ENCODE data around the gene UTP14C. TPM values are rescaled to one million over a fixed set of nuclear protein-coding genes. Genes with fewer than 3 reads are reported as not detected.

UTP14C gene
- total and polyA plus RNA-seq, 2 of the 13 experiments (the other 11 are each of a cell fraction or from before 2014, with no cell fraction given), result 8.8 to 12.2 TPM

DNA sequence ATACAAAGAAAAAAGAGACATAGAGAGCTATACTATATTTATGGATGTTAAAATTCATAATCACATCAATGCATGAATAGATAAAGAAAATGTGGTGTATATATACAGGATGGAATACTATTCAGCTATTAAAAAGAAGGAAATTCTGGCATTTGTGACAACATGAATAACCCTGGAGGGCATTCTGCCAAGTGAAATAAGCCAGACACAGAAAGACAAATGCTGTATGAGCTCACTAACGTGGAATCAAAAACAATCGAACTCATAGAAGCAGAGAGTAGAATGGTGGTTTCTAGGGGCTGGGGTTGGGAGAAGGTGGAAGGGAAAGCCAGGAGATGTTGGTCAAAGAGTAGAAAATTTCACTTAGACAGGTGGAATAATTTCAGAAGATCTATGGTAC lies 24.0 kb downstream of the UTP14C start (continued):
- TF ChIP-seq ZNF574 (CRISPR knock-in tag; IDR thresholded peaks at IDR 0.05), result no peak
- no peak for TF ChIP-seq ZBTB3 (CRISPR knock-in tag; IDR thresholded peaks at IDR 0.05; ENCODE audit: borderline replicate concordance, low read depth)
- TF ChIP-seq XBP1 (CRISPR knock-in tag; IDR thresholded peaks at IDR 0.05), result no peak
- no peak for TF ChIP-seq THAP9 (CRISPR knock-in tag; IDR thresholded peaks at IDR 0.05; ENCODE audit: borderline replicate concordance)
- no peak for TF ChIP-seq ZNF564 (CRISPR knock-in tag; IDR thresholded peaks at IDR 0.05)
- TF ChIP-seq JDP2 (CRISPR knock-in tag; IDR thresholded peaks at IDR 0.05; ENCODE audit: borderline replicate concordance), result no peak
- no peak for TF ChIP-seq TSC22D2 (CRISPR knock-in tag; IDR thresholded peaks at IDR 0.05; ENCODE audit: borderline replicate concordance)
- TF ChIP-seq KDM4B (CRISPR knock-in tag; IDR thresholded peaks at IDR 0.05), result no peak

GRCh38 chr13:52051400-52051799 lies 26.9 kb downstream of the UTP14C start:
- no peak overlapping the region for H3K9ac ChIP-seq (ENCODE audit: insufficient read depth, low read depth, low read length)
- no peak for FAIRE-seq
- H3K36me3 ChIP-seq (replicated peaks in 1 of 2; ENCODE audit: control insufficient read depth in 1 of 2, insufficient read depth in 2 of 2, low read length in 2 of 2), result no peaks in the 10 kb centered on the region
- H4K20me1 ChIP-seq (ENCODE audit: insufficient read depth, low read length), result no peaks in the 10 kb centered on the region
- in situ Hi-C loops (cut with HindIII; ENCODE audit: extremely low pct_ligation_motif_present, low pct_unique_long_range_greater_than_20kb) (no loop called here), intact Hi-C loops (cut with micrococcal nuclease; ENCODE audit: unreplicated experiment) (no loop called here)
- H3K4me3 ChIP-seq (replicated peaks in 1 of 3; ENCODE audit: insufficient read depth in 1 of 3, low read depth in 2 of 3, low read length in 3 of 3), result no peak overlapping the region
- ATAC-seq, result no peak
- H3K27ac ChIP-seq (ENCODE audit: extremely low read length, insufficient read depth, low read length), result no peak overlapping the region
- no peaks in the 10 kb centered on the region for H3K4me1 ChIP-seq (ENCODE audit: insufficient read depth, low read length)
- no TSS peak for BruUV-seq (replicated peaks)
- ChIA-PET CTCF (ENCODE audit: low intra/inter-chr PET ratio, low total read pairs) (no interaction called here), POLR2A (no interaction called here)
- no peaks in the 10 kb centered on the region for H3K27me3 ChIP-seq (ENCODE audit: control insufficient read depth in 1 of 2, insufficient read depth in 2 of 2, low read length in 2 of 2)
- WGBS (ENCODE audit: low lambda C conversion rate), result 74% methylated on average over 7 of the region's 7 CpGs
- no peak overlapping the region for H2AFZ ChIP-seq (ENCODE audit: low read length)
- no peak for DNase-seq (ENCODE audit: low spot score)
- H3K79me2 ChIP-seq (ENCODE audit: insufficient read depth, low read length), result no peaks in the 10 kb centered on the region
- H3K9me3 ChIP-seq (ENCODE audit: low read length), result no peaks in the 10 kb centered on the region
- no peak overlapping the region for H3K4me2 ChIP-seq (ENCODE audit: low read depth, low read length)
- TF ChIP-seq, protein P1, sequence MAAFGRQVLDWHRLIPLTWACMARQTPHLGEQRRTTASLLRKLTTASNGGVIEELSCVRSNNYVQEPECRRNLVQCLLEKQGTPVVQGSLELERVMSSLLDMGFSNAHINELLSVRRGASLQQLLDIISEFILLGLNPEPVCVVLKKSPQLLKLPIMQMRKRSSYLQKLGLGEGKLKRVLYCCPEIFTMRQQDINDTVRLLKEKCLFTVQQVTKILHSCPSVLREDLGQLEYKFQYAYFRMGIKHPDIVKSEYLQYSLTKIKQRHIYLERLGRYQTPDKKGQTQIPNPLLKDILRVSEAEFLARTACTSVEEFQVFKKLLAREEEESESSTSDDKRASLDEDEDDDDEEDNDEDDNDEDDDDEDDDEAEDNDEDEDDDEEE (CRISPR knock-in tag; IDR thresholded peaks at IDR 0.05), result no peak
- TF ChIP-seq, protein P2, sequence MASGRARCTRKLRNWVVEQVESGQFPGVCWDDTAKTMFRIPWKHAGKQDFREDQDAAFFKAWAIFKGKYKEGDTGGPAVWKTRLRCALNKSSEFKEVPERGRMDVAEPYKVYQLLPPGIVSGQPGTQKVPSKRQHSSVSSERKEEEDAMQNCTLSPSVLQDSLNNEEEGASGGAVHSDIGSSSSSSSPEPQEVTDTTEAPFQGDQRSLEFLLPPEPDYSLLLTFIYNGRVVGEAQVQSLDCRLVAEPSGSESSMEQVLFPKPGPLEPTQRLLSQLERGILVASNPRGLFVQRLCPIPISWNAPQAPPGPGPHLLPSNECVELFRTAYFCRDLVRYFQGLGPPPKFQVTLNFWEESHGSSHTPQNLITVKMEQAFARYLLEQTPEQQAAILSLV (CRISPR knock-in tag; IDR thresholded peaks at IDR 0.05; ENCODE audit: borderline replicate concordance), result no peak
- TF ChIP-seq ZBTB38 (CRISPR knock-in tag; IDR thresholded peaks at IDR 0.05) (no peak), MTF1 (CRISPR knock-in tag; IDR thresholded peaks at IDR 0.05) (no peak), U2AF1 (optimal IDR thresholded peaks at IDR 0.05; ENCODE audit: low read depth, low read length) (no peak), ZFP37 (CRISPR knock-in tag; IDR thresholded peaks at IDR 0.05; ENCODE audit: borderline replicate concordance) (no peak), HINFP (CRISPR knock-in tag; IDR thresholded peaks at IDR 0.05; ENCODE audit: low read depth) (no peak)
